Left renal cortex interstitium (tissue), 4 donors: ENCODE results near the gene PNLDC1. TPM values are rescaled to one million over a fixed set of nuclear protein-coding genes. Genes with fewer than 3 reads are reported as not detected.
"Not testable (repeated sequence)": the region's sequence is repeated elsewhere in the genome, so short reads cannot be mapped to it uniquely, and the experiment has no call there.

Source experiments
- DNase-seq, 4 donors: peaks; one replicate each; pipeline ENCODE4 v3.0.0-alpha.2; 2013; ENCODE audit warnings: low read depth in 4 of 4, low spot score in 2 of 4, missing footprints in 1 of 4
- polyA plus RNA-seq, 4 donors: library from polyadenylated mRNA; unstranded; fragments of 120-200 nt; gene quantifications; one replicate each; pipeline ENCODE4 v1.2.1, GENCODE V29; 2013; ENCODE audit not compliant: insufficient read length in 4 of 4

The PNLDC1 gene
- polyA plus RNA-seq, 4 donors, result 0.24 to 0.99 TPM; not detected in 2

- no peak for DNase-seq
These were observed 42.0 kb downstream of the PNLDC1 start for GRCh38 chr6:159842035-159842434.

- DNase-seq, result no peak
These were observed 44.9 kb downstream of the PNLDC1 start for GRCh38 chr6:159844737-159845645.

GRCh38 chr6:159848552-159848951, 48.5 kb downstream of the PNLDC1 start:
- not testable (repeated sequence) for DNase-seq

- DNase-seq, result not testable (repeated sequence)
These were observed 49.8 kb downstream of the PNLDC1 start for GRCh38 chr6:159849851-159850250.

- DNase-seq, result no peak
These were observed 52.8 kb downstream of the PNLDC1 start for GRCh38 chr6:159852877-159853276.

GRCh38 chr6:159853754-159854153, 53.7 kb downstream of the PNLDC1 start:
- DNase-seq, result no peak

- DNase-seq, result no peak
These were observed 54.9 kb downstream of the PNLDC1 start for GRCh38 chr6:159854959-159855358.

GRCh38 chr6:159858259-159858658, 58.2 kb downstream of the PNLDC1 start:
- DNase-seq, result no peak

GRCh38 chr6:159860482-159860881, 60.4 kb downstream of the PNLDC1 start:
- no peak for DNase-seq

- no peak for DNase-seq
These were observed 62.0 kb downstream of the PNLDC1 start for GRCh38 chr6:159862103-159862502.

- peak; percentile 20 to 72 (median 34) for DNase-seq
These were observed 63.3 kb downstream of the PNLDC1 start for GRCh38 chr6:159863341-159863740.

- no peak for DNase-seq
These were observed 65.3 kb downstream of the PNLDC1 start for GRCh38 chr6:159865226-159865920.

- DNase-seq, result no peak
These were observed 66.5 kb downstream of the PNLDC1 start for GRCh38 chr6:159866286-159867247.

Other genes with a start within 250 kb of the PNLDC1 start
- gene SOD2, start 107.0 kb upstream of the PNLDC1 start, polyA plus RNA-seq, result 100 to 1,000 TPM; 108 to 121 (median 113) TPM
- gene WTAP, start 72.8 kb upstream of the PNLDC1 start, polyA plus RNA-seq, result 100 to 1,000 TPM; 119 to 140 (median 129) TPM
- 10 to 100 TPM; 43.4 to 53.3 (median 48.7) TPM for gene ACAT2, start 38.2 kb upstream of the PNLDC1 start, polyA plus RNA-seq
- 100 to 1,000 TPM; 231 to 294 (median 252) TPM for gene TCP1, start 10.7 kb upstream of the PNLDC1 start, polyA plus RNA-seq
- gene MRPL18, start 9.8 kb upstream of the PNLDC1 start, polyA plus RNA-seq, result 10 to 100 TPM; 62.3 to 74.6 (median 64.6) TPM
- gene MAS1, start 90.7 kb downstream of the PNLDC1 start, polyA plus RNA-seq, result under 1 TPM in 3 of 4 donors, not detected in 1; 0.03 to 0.06 (median 0.04) TPM
- 10 to 100 TPM; 50.5 to 67.8 (median 58.4) TPM for gene IGF2R, start 168.8 kb downstream of the PNLDC1 start, polyA plus RNA-seq